ENCODE results near the gene RUNX2. TPM values are rescaled to one million over a fixed set of nuclear protein-coding genes. Genes with fewer than 3 reads are reported as not detected.

The RUNX2 gene
- polyA plus RNA-seq, 1 donor from 2014 or later = not detected

- Histone ChIP-seq H3K4me3 (ENCODE audit: low read length) (no peak overlapping the region), H3F3A (ENCODE audit: insufficient read depth, low read length, poor library complexity, severe bottlenecking) (no peaks in the 10 kb centered on the region), H3K27ac (ENCODE audit: low read length) (no peak overlapping the region), H2AFZ (ENCODE audit: low read depth, low read length) (no peak overlapping the region), H3K79me2 (replicated peaks; ENCODE audit: insufficient read depth, low read length) (no peaks in the 10 kb centered on the region), H3K9ac (ENCODE audit: low read length) (no peak overlapping the region), H4K20me1 (ENCODE audit: insufficient read depth) (no peaks in the 10 kb centered on the region), H3K9me2 (ENCODE audit: insufficient read depth, low read length) (no peaks in the 10 kb centered on the region), H3K4me2 (ENCODE audit: low read length) (no peak overlapping the region), H3K9me3 (ENCODE audit: low read length) (no peaks in the 10 kb centered on the region), H3K27me3 (ENCODE audit: insufficient read depth, low read depth, low read length) (no peaks in the 10 kb centered on the region), H3K36me3 (ENCODE audit: insufficient read depth, low read length) (no peaks in the 10 kb centered on the region)
- no peak for TF ChIP-seq MXI1 (conservative IDR thresholded peaks at IDR 0.05; ENCODE audit: poor library complexity, severe bottlenecking)
- no peak for TF ChIP-seq EZH2 (IDR thresholded peaks at IDR 0.05; ENCODE audit: borderline replicate concordance, insufficient read depth, low read length, poor library complexity, severe bottlenecking)
- TF ChIP-seq CTCF (IDR thresholded peaks at IDR 0.05; ENCODE audit: poor library complexity, severe bottlenecking) = no peak
- no peak for TF ChIP-seq RAD21 (conservative IDR thresholded peaks at IDR 0.05)
- TF ChIP-seq POLR2AphosphoS5 (IDR thresholded peaks at IDR 0.05) = no peak
- no peak for TF ChIP-seq REST (IDR thresholded peaks at IDR 0.05; ENCODE audit: borderline replicate concordance)
- no peak for TF ChIP-seq EP300 (conservative IDR thresholded peaks at IDR 0.05; ENCODE audit: poor library complexity, severe bottlenecking)
- no peak for TF ChIP-seq SMC3 (conservative IDR thresholded peaks at IDR 0.05; ENCODE audit: poor library complexity)
- no peak for TF ChIP-seq TAF1 (IDR thresholded peaks at IDR 0.05; ENCODE audit: low read depth)
Observed at GRCh38 chr6:45643126-45643525, 315.0 kb downstream of the RUNX2 start.

- no peaks in the 10 kb centered on the region for H4K20me1 ChIP-seq (ENCODE audit: insufficient read depth)
- no peaks in the 10 kb centered on the region for H3K9me3 ChIP-seq (ENCODE audit: low read length)
- H3K9me2 ChIP-seq (ENCODE audit: insufficient read depth, low read length) = no peaks in the 10 kb centered on the region
- no peak overlapping the region for H2AFZ ChIP-seq (ENCODE audit: low read depth, low read length)
- H3F3A ChIP-seq (ENCODE audit: insufficient read depth, low read length, poor library complexity, severe bottlenecking) = no peaks in the 10 kb centered on the region
- H3K27me3 ChIP-seq (ENCODE audit: insufficient read depth, low read depth, low read length) = no peaks in the 10 kb centered on the region
- H3K27ac ChIP-seq (ENCODE audit: low read length) = no peak overlapping the region
- no peaks in the 10 kb centered on the region for H3K36me3 ChIP-seq (ENCODE audit: insufficient read depth, low read length)
- no peak overlapping the region for H3K4me3 ChIP-seq (ENCODE audit: low read length)
- H3K9ac ChIP-seq (ENCODE audit: low read length) = no peak overlapping the region
- no peak overlapping the region for H3K4me2 ChIP-seq (ENCODE audit: low read length)
- no peaks in the 10 kb centered on the region for H3K79me2 ChIP-seq (replicated peaks; ENCODE audit: insufficient read depth, low read length)
- no peak for TF ChIP-seq CTCF (IDR thresholded peaks at IDR 0.05; ENCODE audit: poor library complexity, severe bottlenecking)
- TF ChIP-seq POLR2AphosphoS5 (IDR thresholded peaks at IDR 0.05) = no peak
- no peak for TF ChIP-seq REST (IDR thresholded peaks at IDR 0.05; ENCODE audit: borderline replicate concordance)
- TF ChIP-seq RAD21 (conservative IDR thresholded peaks at IDR 0.05) = no peak
- TF ChIP-seq SMC3 (conservative IDR thresholded peaks at IDR 0.05; ENCODE audit: poor library complexity) = no peak
- TF ChIP-seq MXI1 (conservative IDR thresholded peaks at IDR 0.05; ENCODE audit: poor library complexity, severe bottlenecking) = no peak
- no peak for TF ChIP-seq EZH2 (IDR thresholded peaks at IDR 0.05; ENCODE audit: borderline replicate concordance, insufficient read depth, low read length, poor library complexity, severe bottlenecking)
- TF ChIP-seq TAF1 (IDR thresholded peaks at IDR 0.05; ENCODE audit: low read depth) = no peak
- no peak for TF ChIP-seq EP300 (conservative IDR thresholded peaks at IDR 0.05; ENCODE audit: poor library complexity, severe bottlenecking)
Observed at GRCh38 chr6:45644720-45645119, 316.6 kb downstream of the RUNX2 start.
